GM23338 (cell line): ENCODE data around the gene IRAK1. TPM values are rescaled to one million over a fixed set of nuclear protein-coding genes. Genes with fewer than 3 reads are reported as not detected.

Experiments
- ATAC-seq: fragments of 200-7000 bp; cut with Tn5 transposase; 3 replicates; pipeline ENCODE4 v1.9.1; 2020
- DNase-seq: peaks from one replicate; pipeline ENCODE4 v3.0.0-alpha.2; 2015; ENCODE audit warnings: low spot score
- H2AFZ ChIP-seq: fragments of 200-600 bp; sonication (generic); 2 replicates; pipeline ENCODE4 v1.8.0; 2016; ENCODE audit warnings: antibody characterized with exemption, mild to moderate bottlenecking, moderate library complexity
- H3F3A ChIP-seq: fragments of 200-600 bp; sonication (generic); replicated peaks from 2 replicates; pipeline ENCODE4 v1.8.0; 2017; ENCODE audit warnings: antibody characterized with exemption, mixed run types, low read depth
- H3K27ac ChIP-seq: fragments of 200-600 bp; sonication (generic); 2 replicates; pipeline ENCODE4 v1.6.1; 2016; ENCODE audit warnings: low read depth
- H3K27me3 ChIP-seq: fragments of 200-600 bp; sonication (generic); 2 replicates; pipeline ENCODE4 v1.8.0; 2016; ENCODE audit warnings: mild to moderate bottlenecking, mixed run types, moderate library complexity; ENCODE audit not compliant: insufficient read depth
- H3K36me3 ChIP-seq: fragments of 200-600 bp; sonication (generic); 2 replicates; pipeline ENCODE4 v1.8.0; 2016; ENCODE audit warnings: mild to moderate bottlenecking; ENCODE audit not compliant: insufficient read depth
- H3K4me1 ChIP-seq: fragments of 200-600 bp; sonication (generic); 2 replicates; pipeline ENCODE4 v1.8.0; 2016; ENCODE audit warnings: mild to moderate bottlenecking, moderate library complexity; ENCODE audit not compliant: insufficient read depth
- H3K4me2 ChIP-seq: fragments of 200-600 bp; sonication (generic); 2 replicates; pipeline ENCODE4 v1.7.1; 2017; ENCODE audit warnings: mixed run types
- H3K4me3 ChIP-seq: fragments of 200-600 bp; sonication (generic); 2 replicates; pipeline ENCODE4 v1.6.1; 2016; ENCODE audit warnings: mixed run types
- H3K79me2 ChIP-seq: fragments of 200-600 bp; sonication (generic); replicated peaks from 2 replicates; pipeline ENCODE4 v1.8.0; 2017; ENCODE audit warnings: mild to moderate bottlenecking; ENCODE audit not compliant: insufficient read depth
- H3K9me2 ChIP-seq: fragments of 200-600 bp; sonication (generic); 2 replicates; pipeline ENCODE4 v1.8.0; 2017; ENCODE audit not compliant: insufficient read depth
- H4K20me1 ChIP-seq: fragments of 200-600 bp; sonication (generic); replicated peaks from 2 replicates; pipeline ENCODE4 v1.8.0; 2017; ENCODE audit warnings: mild to moderate bottlenecking; ENCODE audit not compliant: insufficient read depth
- H3K27ac Mint-ChIP-seq: 2 replicates; pipeline ENCODE4 v1.8.0; 2020; ENCODE audit warnings: inconsistent platforms, mild to moderate bottlenecking, moderate library complexity, mixed read lengths
- H3K27me3 Mint-ChIP-seq: 3 replicates; pipeline ENCODE4 v1.8.0; 2022; ENCODE audit warnings: low read depth, mild to moderate bottlenecking, moderate library complexity, mixed read lengths, inconsistent platforms; ENCODE audit not compliant: insufficient read depth, poor library complexity
- H3K36me3 Mint-ChIP-seq: 3 replicates; pipeline ENCODE4 v1.8.0; 2021; ENCODE audit warnings: low read depth, mild to moderate bottlenecking, inconsistent platforms, moderate library complexity, mixed read lengths
- H3K4me1 Mint-ChIP-seq: 3 replicates; pipeline ENCODE4 v1.8.0; 2020; ENCODE audit warnings: mild to moderate bottlenecking, inconsistent platforms, mixed read lengths
- H3K4me3 Mint-ChIP-seq: 3 replicates; pipeline ENCODE4 v1.8.0; 2021; ENCODE audit warnings: moderate library complexity, mild to moderate bottlenecking, inconsistent platforms, mixed read lengths
- H3K9me3 Mint-ChIP-seq: 3 replicates; pipeline ENCODE4 v1.8.0; 2020; ENCODE audit warnings: moderate library complexity, mild to moderate bottlenecking, inconsistent platforms, mixed read lengths
- CREB1 ChIP-seq: fragments of 250-450 bp; sonication (Bioruptor Pico); IDR thresholded peaks from 2 replicates; pipeline ENCODE4 v1.5.0; 2020; ENCODE audit warnings: low read depth, mild to moderate bottlenecking, moderate library complexity
- CTCF ChIP-seq, 2 experiments: fragments of 200-600 bp in 1 of 2; sonication (generic) in 1 of 2; conservative IDR thresholded peaks; 2 replicates each; pipeline versions ENCODE4 v1.5.1 to v1.6.1; 2016 to 2017; ENCODE audit warnings: antibody characterized with exemption in 2 of 2, low read depth in 2 of 2, mild to moderate bottlenecking in 2 of 2, moderate library complexity in 1 of 2
- ETS1 ChIP-seq: IDR thresholded peaks from 2 replicates; pipeline ENCODE4 v1.6.1; 2016; ENCODE audit warnings: antibody characterized with exemption
- EZH2 ChIP-seq: fragments of 200-600 bp; sonication (generic); IDR thresholded peaks from one replicate; pipeline ENCODE4 v1.8.0; 2017; ENCODE audit warnings: antibody characterized with exemption, mild to moderate bottlenecking, low read depth; ENCODE audit not compliant: unreplicated experiment
- EZH2phosphoT487 ChIP-seq: fragments of 200-600 bp; sonication (generic); IDR thresholded peaks from one replicate; pipeline ENCODE4 v1.8.1; 2018; ENCODE audit warnings: antibody characterized with exemption; ENCODE audit not compliant: unreplicated experiment
- JUNB ChIP-seq: IDR thresholded peaks from one replicate; pipeline ENCODE4 v1.6.1; 2016; ENCODE audit warnings: antibody characterized with exemption; ENCODE audit not compliant: unreplicated experiment
- NANOG ChIP-seq: IDR thresholded peaks from 2 replicates; pipeline ENCODE4 v1.6.1; 2016; ENCODE audit warnings: antibody characterized with exemption, borderline replicate concordance
- POLR2AphosphoS5 ChIP-seq: IDR thresholded peaks from 2 replicates; pipeline ENCODE4 v1.6.1; 2016; ENCODE audit warnings: antibody characterized with exemption, low read depth
- REST ChIP-seq: IDR thresholded peaks from one replicate; pipeline ENCODE4 v1.6.1; 2018; ENCODE audit warnings: antibody characterized with exemption; ENCODE audit not compliant: unreplicated experiment
- STAT1 ChIP-seq: IDR thresholded peaks from one replicate; pipeline ENCODE4 v1.6.1; 2016; ENCODE audit warnings: antibody characterized with exemption; ENCODE audit not compliant: unreplicated experiment
- ZNF114 ChIP-seq: fragments of 250-450 bp; sonication (Bioruptor Pico); IDR thresholded peaks from 2 replicates; pipeline ENCODE4 v1.5.0; 2020; ENCODE audit warnings: mild to moderate bottlenecking, moderate library complexity
- ZNF331 ChIP-seq: fragments of 250-450 bp; sonication (Bioruptor Pico); IDR thresholded peaks from 2 replicates; pipeline ENCODE4 v1.5.0; 2020; ENCODE audit warnings: low read depth, mild to moderate bottlenecking, moderate library complexity
- ZNF462 ChIP-seq: fragments of 250-450 bp; sonication (Bioruptor Pico); IDR thresholded peaks from 2 replicates; pipeline ENCODE4 v1.5.0; 2020; ENCODE audit warnings: mild to moderate bottlenecking, moderate library complexity
- polyA plus RNA-seq: library from polyadenylated mRNA; unstranded; fragments of >200 nt; fragmentation: Nextera tagmentation; extraction: Ambion mirVana; gene quantifications from 2 replicates; pipeline ENCODE4 v1.2.1, GENCODE V29; 2016
- total RNA-seq: library from RNA; depleted of rRNA; stranded (reverse); fragments of >200 nt; shearing (Covaris generic); gene quantifications from 2 replicates; pipeline ENCODE4 v1.2.3, GENCODE V29; 2014

Gene IRAK1
- total and polyA plus RNA-seq, 2 experiments from 2014 or later = 21.6 to 38.0 TPM

GRCh38 chrX:154019061-154019621, 561 bp downstream of the IRAK1 start:
- H3K27ac Mint-ChIP-seq = peak overlapping the region; percentile 67; the same call in 1 of the 2 replicates
- DNase-seq (peak; percentile 33), ATAC-seq (peak; percentile 6; the same call in 2 of the 3 replicates)
- Histone ChIP-seq H4K20me1 (no peaks in the 10 kb centered on the region), H3K4me1 (peaks cover 6% of the 10 kb centered on the region; the same call in 1 of the 2 replicates), H3K27ac (no peak overlapping the region), H3K9me2 (no peaks in the 10 kb centered on the region), H2AFZ (no peak overlapping the region), H3K4me3 (peak overlapping the region; percentile 45; the same call in 1 of the 2 replicates), H3K79me2 (no peaks in the 10 kb centered on the region), H3F3A (no peaks in the 10 kb centered on the region), H3K27me3 (no peaks in the 10 kb centered on the region), H3K36me3 (no peaks in the 10 kb centered on the region), H3K4me2 (peak overlapping the region; percentile 64)
- peaks cover 13% of the 10 kb centered on the region; the same call in 2 of the 3 replicates for H3K36me3 Mint-ChIP-seq
- TF ChIP-seq ZNF462 (no peak), REST (no peak), ETS1 (no peak), CREB1 (CRISPR knock-in tag) (no peak), JUNB (no peak), EZH2phosphoT487 (no peak), ZNF331 (CRISPR knock-in tag) (no peak), POLR2AphosphoS5 (no peak), ZNF114 (CRISPR knock-in tag) (no peak), CTCF (conservative IDR thresholded peaks at IDR 0.05; ENCODE audit: low read depth in 2 of 2) (no peak), NANOG (no peak), STAT1 (no peak), EZH2 (no peak)
- peak overlapping the region; percentile 72 for H3K4me3 Mint-ChIP-seq
- peaks cover 35% of the 10 kb centered on the region for H3K4me1 Mint-ChIP-seq
- no peaks in the 10 kb centered on the region for H3K9me3 Mint-ChIP-seq
- peaks cover 5% of the 10 kb centered on the region for H3K27me3 Mint-ChIP-seq
